GM19324 (cell line): Measurements from ENCODE around the gene CSNK1G1.
"Not testable (repeated sequence)": the region's sequence is repeated elsewhere in the genome, so short reads cannot be mapped to it uniquely, and the experiment has no call there.

Source experiments
- ATAC-seq: cut with Tn5 transposase; IDR thresholded peaks from one replicate; pipeline ENCODE4 v1.9.1; 2021; ENCODE audit warnings: mild to moderate bottlenecking, moderate library complexity; ENCODE audit not compliant: unreplicated experiment, low FRiP score

Gene CSNK1G1

DNA sequence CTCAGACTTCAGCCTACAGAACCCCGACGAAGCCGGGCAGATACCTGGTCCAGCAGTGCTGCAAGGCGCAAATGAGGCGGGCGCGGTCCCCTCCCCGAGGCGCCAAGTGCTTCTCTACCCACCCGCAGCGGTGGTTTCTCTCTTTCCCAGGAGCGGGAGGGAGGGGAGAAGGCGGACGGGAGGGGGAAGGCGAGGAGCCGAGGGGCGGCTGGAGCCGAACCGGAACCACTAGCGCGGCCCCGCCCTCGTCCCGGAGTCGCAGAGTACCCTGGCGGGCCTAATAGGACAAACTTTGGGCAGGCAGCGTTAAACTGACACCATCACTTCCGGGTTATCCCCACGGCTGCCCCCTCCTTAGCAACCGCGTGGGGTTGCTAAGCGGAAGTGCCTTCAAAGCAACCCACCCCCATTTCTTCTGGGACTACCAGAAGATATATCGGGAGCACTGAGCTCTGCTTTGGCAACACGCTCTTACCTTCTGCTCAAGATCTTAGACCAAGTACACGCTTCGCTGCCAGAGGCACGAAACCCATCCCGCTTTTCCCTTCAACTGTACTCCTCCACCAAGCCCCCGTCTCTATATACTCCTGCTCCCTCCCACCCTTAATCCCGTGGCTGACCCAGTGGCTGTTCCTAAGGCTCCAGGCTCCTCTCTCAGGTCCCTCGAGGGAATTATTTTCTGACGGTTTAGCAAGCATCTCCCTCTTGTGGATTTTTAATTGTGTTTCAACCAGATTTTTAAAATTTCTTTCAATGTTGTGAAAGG, at the start of gene CSNK1G1:
TSS of gene CSNK1G1 (minus strand) at position 230 of the 766 bp plus-strand sequence. CDS start 55,674 bp downstream, outside the sequence.
- peak; percentile 93 for ATAC-seq

DNA sequence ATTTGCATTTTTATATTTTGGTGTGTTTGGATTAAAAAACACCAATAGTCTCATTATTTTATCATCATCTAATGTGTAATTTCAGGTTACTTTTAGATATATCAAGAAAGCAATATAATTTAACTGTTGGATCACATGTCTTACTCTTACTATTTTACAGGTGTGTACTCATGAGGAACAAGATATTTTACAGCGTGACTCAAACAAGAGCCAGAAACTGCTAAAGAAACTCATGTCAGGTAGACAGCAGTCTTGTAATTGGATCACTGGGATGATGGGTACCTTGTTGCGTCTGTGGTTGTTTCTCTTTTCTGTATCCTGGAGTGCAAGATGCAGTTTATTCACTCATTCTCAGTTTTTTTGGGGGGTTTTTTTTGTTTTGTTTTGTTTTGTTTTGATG, 44.6 kb upstream of the CSNK1G1 start:
- no peak for ATAC-seq

DNA sequence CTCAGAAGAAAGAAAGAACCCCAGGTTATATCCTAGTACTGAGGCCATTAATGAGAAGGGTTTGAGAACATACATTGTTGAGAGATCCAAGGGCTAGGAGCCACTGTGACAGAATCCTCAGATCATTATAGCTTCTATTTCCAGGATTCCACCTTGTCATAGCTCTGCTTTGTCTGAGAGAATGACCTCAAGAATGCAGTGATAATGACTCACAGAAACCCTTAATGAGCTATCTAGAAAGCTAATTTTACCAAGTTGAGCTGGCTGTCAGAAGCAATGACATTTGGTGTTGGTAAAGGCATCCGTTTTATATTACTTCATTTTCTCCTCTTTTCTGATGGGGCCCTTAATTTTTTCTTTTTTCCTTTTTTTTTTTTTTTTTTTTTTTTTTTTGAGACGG, 42.6 kb upstream of the CSNK1G1 start:
- no peak for ATAC-seq

DNA sequence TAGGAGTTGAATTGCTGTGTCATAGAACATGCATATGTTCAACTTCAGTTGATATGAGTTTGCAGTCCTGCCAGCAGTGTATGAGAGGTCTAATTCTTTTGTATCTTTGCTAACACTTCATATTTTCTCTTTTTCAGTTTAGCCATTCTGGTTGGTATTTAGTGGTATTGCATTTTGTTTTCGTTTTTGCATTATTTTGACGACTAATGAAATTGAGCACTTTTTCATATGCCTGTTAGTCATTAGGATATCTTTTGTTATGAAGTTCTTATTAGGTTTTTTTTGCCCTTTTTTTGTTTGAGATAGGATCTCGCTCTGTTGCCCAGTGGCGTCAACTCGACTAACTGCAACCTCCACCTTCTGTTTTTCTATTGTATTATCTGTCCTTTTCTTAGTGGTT, 40.8 kb upstream of the CSNK1G1 start:
- ATAC-seq = no peak

DNA sequence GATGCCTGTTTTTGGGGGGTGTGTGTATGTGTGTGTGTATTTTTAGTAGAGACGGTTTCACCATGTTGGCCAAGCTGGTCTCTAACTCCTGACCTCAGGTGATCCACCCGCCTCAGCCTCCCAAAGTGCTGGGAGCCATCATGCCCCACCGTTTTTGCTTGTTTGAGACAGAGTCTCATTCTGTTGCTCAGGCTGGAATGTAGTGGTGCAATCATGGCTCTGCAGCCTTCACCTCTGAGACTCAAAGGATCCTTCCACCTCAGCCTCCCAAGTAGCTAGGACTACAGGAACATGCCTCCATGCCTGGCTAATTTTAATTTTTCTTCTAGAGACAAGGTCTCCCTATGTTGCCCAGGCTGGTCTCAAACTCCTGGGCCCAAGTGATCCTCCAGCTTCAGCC, 36.5 kb upstream of the CSNK1G1 start:
- not testable (repeated sequence) for ATAC-seq

- no peak for ATAC-seq
Measured at GRCh38 chr15:64389036-64389435, 33.1 kb upstream of the CSNK1G1 start.

DNA sequence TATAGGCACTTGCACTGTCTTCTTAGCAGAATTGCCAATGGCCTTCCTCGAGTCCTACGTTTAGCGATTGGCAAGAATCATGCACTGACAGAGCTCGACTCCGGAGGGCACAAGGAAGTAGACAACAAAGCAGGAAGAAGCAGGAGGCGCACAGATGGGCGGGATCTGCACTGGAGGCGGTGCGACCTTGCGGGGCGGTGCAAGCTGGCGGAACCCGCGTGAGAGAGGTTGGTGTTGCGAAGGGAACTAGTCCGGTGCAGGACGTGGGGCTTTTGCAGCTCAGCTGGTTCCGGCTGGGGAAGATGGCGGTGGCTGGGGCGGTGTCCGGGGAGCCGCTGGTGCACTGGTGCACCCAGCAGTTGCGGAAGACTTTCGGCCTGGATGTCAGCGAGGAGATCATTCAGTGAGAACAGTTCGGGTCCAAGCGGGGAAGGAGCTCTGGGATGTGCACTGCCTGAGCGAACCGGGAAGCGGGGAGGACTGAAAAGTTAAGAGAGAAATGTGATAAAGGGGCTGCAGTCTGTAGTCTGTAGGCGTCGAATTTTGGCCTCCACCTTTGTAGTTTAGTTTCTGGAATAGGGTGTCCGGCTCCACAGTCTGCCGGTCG, 31.7 kb upstream of the CSNK1G1 start, which contains the start of gene TRIP4:
TSS of gene TRIP4 (plus strand) at position 275 of the 607 bp plus-strand sequence. CDS start at position 303, 28 bp downstream.
- ATAC-seq = peak; percentile 95

DNA sequence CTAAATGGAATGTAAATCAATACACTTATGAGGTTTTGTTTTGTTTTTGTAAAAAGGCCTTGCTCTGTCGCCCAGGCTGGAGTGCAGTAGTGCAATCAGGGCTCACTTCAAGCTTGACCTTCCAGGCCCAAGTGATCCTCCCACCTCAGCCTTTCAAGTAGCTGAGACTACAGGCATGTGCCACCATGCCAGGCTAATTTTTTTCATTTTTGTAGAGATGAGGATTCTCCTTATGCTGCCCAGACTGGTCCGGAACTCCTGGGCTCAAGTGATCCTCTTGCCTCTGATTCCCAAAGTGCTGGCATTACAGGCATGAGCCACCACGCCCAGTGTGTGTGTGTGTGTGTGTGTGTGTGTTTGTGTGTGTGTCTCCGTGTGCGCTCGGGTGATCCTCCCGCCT, 30.3 kb upstream of the CSNK1G1 start:
- ATAC-seq = no peak

- no peak for ATAC-seq
Measured at GRCh38 chr15:64383760-64384159, 27.8 kb upstream of the CSNK1G1 start.

- peak; percentile 94 for ATAC-seq
Measured at GRCh38 chr15:64381000-64381751, 25.2 kb upstream of the CSNK1G1 start, which contains the start of gene PCLAF. TSS of gene PCLAF (minus strand) at chr15:64381441. CDS start at chr15:64381371, 70 bp downstream.

GRCh38 chr15:64380130-64380870, 24.3 kb upstream of the CSNK1G1 start:
- ATAC-seq = not testable (repeated sequence)

DNA sequence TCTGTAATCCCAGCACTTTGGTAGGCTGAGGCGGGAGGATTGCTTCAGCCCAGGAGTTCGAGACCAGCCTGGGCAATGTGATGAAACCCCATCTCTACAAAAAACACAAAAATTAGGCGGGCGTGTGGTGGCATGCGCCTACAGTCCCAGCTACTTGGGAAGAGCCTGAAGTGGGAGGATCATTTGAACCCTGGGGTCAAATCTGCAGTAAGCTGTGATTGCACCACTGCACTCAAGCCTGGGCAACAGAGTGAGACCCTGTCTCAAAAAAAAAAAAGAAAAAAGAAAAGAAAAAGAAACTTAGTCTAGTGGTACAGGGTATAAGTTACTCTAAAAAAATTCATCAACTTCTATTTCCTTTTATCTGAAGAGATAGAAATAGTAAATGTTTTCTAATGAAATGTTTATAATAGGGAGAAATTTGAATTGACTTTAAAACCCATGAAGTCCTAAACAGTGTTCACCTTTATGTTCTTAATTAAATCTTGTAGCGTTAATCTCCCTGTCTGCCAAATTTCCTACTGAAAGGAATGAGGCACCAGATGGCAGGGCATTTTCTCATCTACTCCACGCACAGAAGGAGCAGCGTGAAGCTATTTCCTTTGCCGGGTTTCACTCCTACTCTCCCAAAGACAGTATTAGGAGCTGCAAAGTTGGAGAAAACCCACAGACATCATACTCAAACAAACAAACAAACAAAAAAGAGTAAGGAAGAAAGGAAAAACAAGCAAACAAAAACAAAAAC, 23.4 kb upstream of the CSNK1G1 start:
- no peak for ATAC-seq

- no peak for ATAC-seq
Measured at GRCh38 chr15:64373360-64373759, 17.4 kb upstream of the CSNK1G1 start.

- not testable (repeated sequence) for ATAC-seq
Measured at GRCh38 chr15:64371383-64371782, 15.4 kb upstream of the CSNK1G1 start.

DNA sequence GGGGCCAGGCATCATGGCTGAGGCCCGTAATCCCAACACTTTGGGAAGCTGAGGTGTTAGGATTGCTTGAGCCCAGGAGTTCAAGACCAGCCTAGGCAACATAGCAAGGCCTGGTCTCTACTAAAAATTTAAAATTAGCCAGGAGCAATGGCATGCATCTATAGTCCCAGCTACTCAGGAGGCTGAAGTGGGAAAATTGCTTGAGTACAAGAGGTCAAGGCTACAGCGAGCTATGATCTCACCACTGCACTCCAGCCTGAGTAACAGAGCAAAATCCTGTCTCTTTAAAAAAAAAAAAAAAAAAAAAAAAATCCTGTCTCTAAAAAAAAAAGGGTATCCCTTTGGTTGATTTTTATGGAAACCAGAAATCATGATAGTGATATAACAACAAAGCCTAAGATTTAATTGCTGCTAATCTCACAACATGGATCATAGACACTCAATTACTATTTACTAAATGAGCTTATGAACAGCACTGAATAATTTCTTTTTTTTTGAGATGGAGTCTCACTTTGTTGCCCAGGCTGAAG, 13.2 kb upstream of the CSNK1G1 start:
- ATAC-seq = no peak

- no peak for ATAC-seq
Measured at GRCh38 chr15:64361259-64361658, 5.3 kb upstream of the CSNK1G1 start.

DNA sequence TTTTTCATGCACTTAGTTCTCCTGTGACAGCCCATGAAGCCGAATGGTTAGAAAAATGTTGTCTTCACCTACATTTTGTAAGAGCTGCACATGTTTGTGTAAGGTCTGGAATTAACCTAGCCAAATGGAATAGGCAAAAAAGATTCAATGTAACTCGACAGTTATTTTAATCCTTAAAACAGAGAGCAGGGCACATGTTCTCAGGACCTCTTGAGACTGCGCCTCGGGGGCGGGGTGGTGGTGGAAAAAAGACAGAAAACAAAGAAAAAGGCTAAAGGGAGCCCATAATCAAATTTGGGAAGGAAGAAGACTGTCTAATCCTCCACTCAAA, 702 bp upstream of the CSNK1G1 start:
- ATAC-seq = no peak

DNA sequence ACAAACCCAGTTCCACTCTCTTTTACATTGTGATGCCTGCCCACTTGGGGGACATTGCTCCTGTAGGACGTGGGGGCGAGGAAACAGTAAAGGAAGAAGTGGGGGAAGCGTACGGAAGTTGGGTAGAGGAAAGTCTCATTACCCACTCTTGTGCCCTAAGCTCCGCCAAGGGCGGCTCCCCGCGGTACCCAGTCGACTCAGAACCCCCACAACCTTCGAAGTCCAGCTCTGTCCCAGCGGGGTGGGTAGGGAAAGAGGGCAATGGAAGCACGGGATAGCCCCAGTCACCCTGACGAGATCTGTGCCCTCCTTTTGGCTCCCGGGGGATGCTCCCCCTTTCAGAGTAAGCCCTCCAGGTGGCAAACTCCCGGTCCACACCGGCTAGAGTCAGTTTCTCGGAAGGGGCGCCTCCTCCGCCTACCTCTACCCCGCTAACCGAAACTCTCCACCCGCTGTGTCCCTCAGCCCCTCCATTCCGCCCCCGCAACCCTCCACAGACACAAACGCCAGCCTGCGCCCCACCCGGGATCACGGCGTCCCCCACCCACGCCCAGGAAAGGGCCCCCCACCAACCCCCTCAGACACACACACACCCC, 527 bp downstream of the CSNK1G1 start:
- no peak for ATAC-seq

- no peak for ATAC-seq
Measured at GRCh38 chr15:64354688-64355344, 1.2 kb downstream of the CSNK1G1 start.
